ENCODE measurements around the gene LTO1. TPM values are rescaled to one million over a fixed set of nuclear protein-coding genes. Genes with fewer than 3 reads are reported as not detected.

Gene LTO1
- polyA plus RNA-seq, 1 of the 3 experiments (the other 2 are of a cell fraction), result 30.8 TPM

DNA sequence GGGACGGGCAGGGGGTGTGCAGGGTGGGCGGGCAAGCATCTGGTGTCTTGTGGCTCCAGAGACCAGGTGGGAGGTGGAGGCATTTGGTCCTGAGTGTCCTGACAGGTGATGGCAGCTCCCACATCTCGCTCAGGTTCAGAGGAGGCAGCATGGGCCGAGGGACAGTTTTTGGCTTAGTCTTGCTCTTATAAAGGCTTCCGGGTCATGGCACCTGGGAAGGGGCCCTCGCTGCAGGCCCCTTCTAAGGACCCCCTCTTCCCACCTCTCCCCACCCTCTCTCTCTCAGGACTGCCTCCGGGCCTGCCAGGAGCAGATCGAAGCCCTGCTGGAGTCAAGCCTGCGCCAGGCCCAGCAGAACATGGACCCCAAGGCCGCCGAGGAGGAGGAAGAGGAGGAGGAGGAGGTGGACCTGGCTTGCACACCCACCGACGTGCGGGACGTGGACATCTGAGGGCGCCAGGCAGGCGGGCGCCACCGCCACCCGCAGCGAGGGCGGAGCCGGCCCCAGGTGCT is 24.3 kb downstream of the LTO1 start:
- H3K27ac ChIP-seq (ENCODE audit: low read depth in 2 of 2, low read length in 1 of 2), result peak overlapping the region in 1 of 2 experiments; percentile 28; a peak in 2 of 4 replicates
- no peak overlapping the region for H2AFZ ChIP-seq (ENCODE audit: low read depth)
- DNase-seq, result no peak
- H3F3A ChIP-seq (replicated peaks; ENCODE audit: insufficient read depth), result peaks cover 93% of the 10 kb centered on the region
- H3K27me3 ChIP-seq (ENCODE audit: insufficient read depth), result no peaks in the 10 kb centered on the region
- H4K20me1 ChIP-seq (ENCODE audit: insufficient read depth), result peaks cover 100% of the 10 kb centered on the region
- H3K4me1 ChIP-seq (ENCODE audit: control insufficient read depth in 1 of 2, insufficient read depth in 2 of 2, low read depth in 1 of 2, low read length in 1 of 2), result peaks cover 19 to 61% of the 10 kb centered on the region in 2 experiments; a peak in 2 of 4 replicates
- H3K4me3 ChIP-seq (ENCODE audit: low read depth in 2 of 2, low read length in 1 of 2), result no peak overlapping the region
- no peaks in the 10 kb centered on the region for H3K9me3 ChIP-seq
- no peak overlapping the region for H3K9ac ChIP-seq
- no peaks in the 10 kb centered on the region for H3K9me2 ChIP-seq
- CTCF ChIA-PET, result interaction anchor here (1.4 to 2.0 kb wide), 2 partner anchors 7 to 549 kb away, joined by 3 to 9 read pairs; no protein-coding TSS in a partner anchor
- peaks cover 76 to 88% of the 10 kb centered on the region in 2 experiments for H3K36me3 ChIP-seq (replicated peaks in 1 of 2; ENCODE audit: control insufficient read depth in 1 of 2, insufficient read depth in 2 of 2, low read length in 1 of 2)
- POLR2A ChIA-PET, result no interaction called here
- no peak overlapping the region; the same call in 1 of the 2 replicates for H3K4me2 ChIP-seq
- TF ChIP-seq SMC3 (IDR thresholded peaks at IDR 0.05; ENCODE audit: low read depth, low read length), result no peak
- no peak for TF ChIP-seq FOXJ3 (CRISPR knock-in tag; IDR thresholded peaks at IDR 0.05)
- no peak for TF ChIP-seq GABPA (IDR thresholded peaks at IDR 0.05; ENCODE audit: low read depth)
- TF ChIP-seq GATA2 (CRISPR knock-in tag; IDR thresholded peaks at IDR 0.05), result no peak
- TF ChIP-seq SIN3A (IDR thresholded peaks at IDR 0.05; ENCODE audit: borderline replicate concordance, low read depth, low read length), result no peak
- TF ChIP-seq CTCF (IDR thresholded peaks at IDR 0.05), result no peak
- no peak for TF ChIP-seq MEF2A (IDR thresholded peaks at IDR 0.05; ENCODE audit: borderline replicate concordance, low read depth)
- TF ChIP-seq ELF1 (IDR thresholded peaks at IDR 0.05), result no peak
- TF ChIP-seq, protein P1, sequence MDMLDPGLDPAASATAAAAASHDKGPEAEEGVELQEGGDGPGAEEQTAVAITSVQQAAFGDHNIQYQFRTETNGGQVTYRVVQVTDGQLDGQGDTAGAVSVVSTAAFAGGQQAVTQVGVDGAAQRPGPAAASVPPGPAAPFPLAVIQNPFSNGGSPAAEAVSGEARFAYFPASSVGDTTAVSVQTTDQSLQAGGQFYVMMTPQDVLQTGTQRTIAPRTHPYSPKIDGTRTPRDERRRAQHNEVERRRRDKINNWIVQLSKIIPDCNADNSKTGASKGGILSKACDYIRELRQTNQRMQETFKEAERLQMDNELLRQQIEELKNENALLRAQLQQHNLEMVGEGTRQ (IDR thresholded peaks at IDR 0.05; ENCODE audit: borderline replicate concordance, low read depth, low read length), result no peak
- TF ChIP-seq TEAD4 (IDR thresholded peaks at IDR 0.05; ENCODE audit: borderline replicate concordance, insufficient read depth), result no peak
- TF ChIP-seq, protein P2, sequence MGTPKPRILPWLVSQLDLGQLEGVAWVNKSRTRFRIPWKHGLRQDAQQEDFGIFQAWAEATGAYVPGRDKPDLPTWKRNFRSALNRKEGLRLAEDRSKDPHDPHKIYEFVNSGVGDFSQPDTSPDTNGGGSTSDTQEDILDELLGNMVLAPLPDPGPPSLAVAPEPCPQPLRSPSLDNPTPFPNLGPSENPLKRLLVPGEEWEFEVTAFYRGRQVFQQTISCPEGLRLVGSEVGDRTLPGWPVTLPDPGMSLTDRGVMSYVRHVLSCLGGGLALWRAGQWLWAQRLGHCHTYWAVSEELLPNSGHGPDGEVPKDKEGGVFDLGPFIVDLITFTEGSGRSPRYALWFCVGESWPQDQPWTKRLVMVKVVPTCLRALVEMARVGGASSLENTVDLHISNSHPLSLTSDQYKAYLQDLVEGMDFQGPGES (IDR thresholded peaks at IDR 0.05; ENCODE audit: low read depth, low read length), result no peak
- no peak for TF ChIP-seq MXI1 (IDR thresholded peaks at IDR 0.05; ENCODE audit: low read depth, low read length)
- no peak for TF ChIP-seq REST (IDR thresholded peaks at IDR 0.05; ENCODE audit: low read depth, low read length)
- TF ChIP-seq RFX5 (IDR thresholded peaks at IDR 0.05; ENCODE audit: low read length), result no peak
- no peak for TF ChIP-seq JUND (IDR thresholded peaks at IDR 0.05)
- TF ChIP-seq FOSL2 (IDR thresholded peaks at IDR 0.05; ENCODE audit: borderline replicate concordance, low read depth), result no peak
- TF ChIP-seq TCF12 (IDR thresholded peaks at IDR 0.05), result no peak
- TF ChIP-seq EZH2phosphoT487 (IDR thresholded peaks at IDR 0.05; ENCODE audit: borderline replicate concordance, low read depth), result no peak
- TF ChIP-seq, protein P3, sequence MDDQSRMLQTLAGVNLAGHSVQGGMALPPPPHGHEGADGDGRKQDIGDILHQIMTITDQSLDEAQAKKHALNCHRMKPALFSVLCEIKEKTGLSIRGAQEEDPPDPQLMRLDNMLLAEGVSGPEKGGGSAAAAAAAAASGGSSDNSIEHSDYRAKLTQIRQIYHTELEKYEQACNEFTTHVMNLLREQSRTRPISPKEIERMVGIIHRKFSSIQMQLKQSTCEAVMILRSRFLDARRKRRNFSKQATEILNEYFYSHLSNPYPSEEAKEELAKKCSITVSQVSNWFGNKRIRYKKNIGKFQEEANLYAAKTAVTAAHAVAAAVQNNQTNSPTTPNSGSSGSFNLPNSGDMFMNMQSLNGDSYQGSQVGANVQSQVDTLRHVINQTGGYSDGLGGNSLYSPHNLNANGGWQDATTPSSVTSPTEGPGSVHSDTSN (IDR thresholded peaks at IDR 0.05), result no peak
- 90% methylated on average over 14 of the region's 23 CpGs for WGBS (ENCODE audit: low lambda C conversion rate)
- H3K79me2 ChIP-seq (ENCODE audit: insufficient read depth), result peaks cover 54% of the 10 kb centered on the region
